IPS-15b (cell line): ENCODE data around the gene ZYX.

Experiments used
- H3K27me3 ChIP-seq: one replicate; pipeline ENCODE4 v1.6.1; 2013; ENCODE audit warnings: low read length; ENCODE audit not compliant: control insufficient read depth, insufficient read depth
- H3K36me3 ChIP-seq: one replicate; pipeline ENCODE4 v1.6.1; 2013; ENCODE audit warnings: low read length; ENCODE audit not compliant: control insufficient read depth, insufficient read depth
- H3K4me1 ChIP-seq: one replicate; pipeline ENCODE4 v1.6.1; 2013; ENCODE audit warnings: mild to moderate bottlenecking, low read length; ENCODE audit not compliant: control insufficient read depth, insufficient read depth
- H3K4me3 ChIP-seq: one replicate; pipeline ENCODE4 v1.5.1; 2013; ENCODE audit warnings: low read depth, low read length
- H3K9ac ChIP-seq: one replicate; pipeline ENCODE4 v1.6.1; 2013; ENCODE audit warnings: low read depth, mild to moderate bottlenecking, low read length
- H3K9me3 ChIP-seq: one replicate; pipeline ENCODE4 v1.6.1; 2013; ENCODE audit warnings: mild to moderate bottlenecking, low read length; ENCODE audit not compliant: control insufficient read depth, insufficient read depth

ZYX gene

GRCh38 chr7:143354376-143354775, 26.8 kb upstream of the ZYX start:
- H3K9ac ChIP-seq, result no peak overlapping the region
- no peaks in the 10 kb centered on the region for H3K4me1 ChIP-seq
- no peaks in the 10 kb centered on the region for H3K9me3 ChIP-seq
- no peak overlapping the region for H3K4me3 ChIP-seq
- peaks cover 10% of the 10 kb centered on the region for H3K36me3 ChIP-seq
- no peaks in the 10 kb centered on the region for H3K27me3 ChIP-seq

GRCh38 chr7:143354965-143355364, 26.2 kb upstream of the ZYX start:
- Histone ChIP-seq H3K27me3 (no peaks in the 10 kb centered on the region), H3K9me3 (no peaks in the 10 kb centered on the region), H3K36me3 (peaks cover 10% of the 10 kb centered on the region), H3K4me1 (no peaks in the 10 kb centered on the region), H3K4me3 (no peak overlapping the region), H3K9ac (no peak overlapping the region)

- Histone ChIP-seq H3K9ac (no peak overlapping the region), H3K36me3 (peaks cover 10% of the 10 kb centered on the region), H3K4me1 (no peaks in the 10 kb centered on the region), H3K4me3 (no peak overlapping the region), H3K9me3 (no peaks in the 10 kb centered on the region), H3K27me3 (peaks cover 2% of the 10 kb centered on the region)
These were observed 25.4 kb upstream of the ZYX start for GRCh38 chr7:143355450-143356385.

- Histone ChIP-seq H3K36me3 (peaks cover 10% of the 10 kb centered on the region), H3K9me3 (no peaks in the 10 kb centered on the region), H3K9ac (no peak overlapping the region), H3K4me3 (no peak overlapping the region), H3K27me3 (peaks cover 2% of the 10 kb centered on the region), H3K4me1 (no peaks in the 10 kb centered on the region)
These were observed 24.6 kb upstream of the ZYX start for GRCh38 chr7:143356414-143357050.

- Histone ChIP-seq H3K4me3 (no peak overlapping the region), H3K36me3 (peaks cover 10% of the 10 kb centered on the region), H3K9me3 (no peaks in the 10 kb centered on the region), H3K4me1 (peaks cover 5% of the 10 kb centered on the region), H3K27me3 (peaks cover 10% of the 10 kb centered on the region), H3K9ac (no peak overlapping the region)
These were observed 22.5 kb upstream of the ZYX start for GRCh38 chr7:143358626-143359025.

GRCh38 chr7:143359771-143360353, 21.3 kb upstream of the ZYX start:
- Histone ChIP-seq H3K36me3 (peaks cover 10% of the 10 kb centered on the region), H3K9me3 (no peaks in the 10 kb centered on the region), H3K4me3 (no peak overlapping the region), H3K9ac (no peak overlapping the region), H3K4me1 (peaks cover 5% of the 10 kb centered on the region), H3K27me3 (peaks cover 20% of the 10 kb centered on the region)

GRCh38 chr7:143360788-143361551, 20.2 kb upstream of the ZYX start:
- H3K9ac ChIP-seq, result no peak overlapping the region
- H3K27me3 ChIP-seq, result peaks cover 23% of the 10 kb centered on the region

GRCh38 chr7:143361552-143362130, 19.5 kb upstream of the ZYX start:
- no peaks in the 10 kb centered on the region for H3K9me3 ChIP-seq
- peaks cover 5% of the 10 kb centered on the region for H3K4me1 ChIP-seq
- H3K27me3 ChIP-seq, result peaks cover 23% of the 10 kb centered on the region
- no peaks in the 10 kb centered on the region for H3K36me3 ChIP-seq
- H3K9ac ChIP-seq, result no peak overlapping the region
- peak overlapping the region; percentile 75 for H3K4me3 ChIP-seq

More at GRCh38 chr7:143360788-143361551, 20.2 kb upstream of the ZYX start:
- H3K9me3 ChIP-seq, result no peaks in the 10 kb centered on the region
- H3K36me3 ChIP-seq, result peaks cover 5% of the 10 kb centered on the region
- H3K4me3 ChIP-seq, result peak overlapping the region; percentile 75
- peaks cover 5% of the 10 kb centered on the region for H3K4me1 ChIP-seq

- Histone ChIP-seq H3K4me1 (peaks cover 5% of the 10 kb centered on the region), H3K27me3 (peaks cover 23% of the 10 kb centered on the region), H3K9ac (peak within 1 kb of the TSS; percentile 24), H3K4me3 (peak within 1 kb of the TSS; percentile 75), H3K9me3 (no peaks in the 10 kb centered on the region), H3K36me3 (no peaks in the 10 kb centered on the region)
These were observed 18.8 kb upstream of the ZYX start, which contains the start of gene FAM131B for GRCh38 chr7:143362131-143363015. TSS of gene FAM131B (minus strand) at chr7:143362713. CDS start at chr7:143362603, 110 bp downstream.
